GM19035 (cell line): ENCODE data around the gene PEX5L.
A peak's percentile ranks its signal among the peaks of the same experiment; 100 is the strongest.
"Not testable (repeated sequence)": the region's sequence is repeated elsewhere in the genome, so short reads cannot be mapped to it uniquely, and the experiment has no call there.

Source experiments
- ATAC-seq: cut with Tn5 transposase; IDR thresholded peaks from one replicate; pipeline ENCODE4 v1.9.1; 2021; ENCODE audit not compliant: unreplicated experiment

The PEX5L gene

DNA sequence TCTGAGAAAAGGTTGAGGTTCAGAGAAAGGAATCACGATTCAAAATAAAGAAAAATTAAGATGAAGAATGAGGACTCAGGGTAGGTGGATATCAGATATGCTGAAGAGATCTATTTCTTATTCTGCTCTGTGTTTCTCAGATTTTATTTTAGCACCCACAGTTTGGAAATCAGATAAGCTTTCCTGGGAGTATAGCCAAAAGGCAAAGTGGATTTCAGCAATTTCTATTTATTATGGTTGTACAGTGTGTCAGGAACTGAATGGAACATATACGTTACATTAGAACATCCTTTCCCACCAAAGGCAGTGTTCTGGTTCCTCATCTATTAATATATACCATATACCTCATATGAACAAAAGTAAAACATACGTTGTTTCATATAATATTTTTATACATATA, 18.9 kb downstream of the PEX5L start:
- ATAC-seq = no peak

DNA sequence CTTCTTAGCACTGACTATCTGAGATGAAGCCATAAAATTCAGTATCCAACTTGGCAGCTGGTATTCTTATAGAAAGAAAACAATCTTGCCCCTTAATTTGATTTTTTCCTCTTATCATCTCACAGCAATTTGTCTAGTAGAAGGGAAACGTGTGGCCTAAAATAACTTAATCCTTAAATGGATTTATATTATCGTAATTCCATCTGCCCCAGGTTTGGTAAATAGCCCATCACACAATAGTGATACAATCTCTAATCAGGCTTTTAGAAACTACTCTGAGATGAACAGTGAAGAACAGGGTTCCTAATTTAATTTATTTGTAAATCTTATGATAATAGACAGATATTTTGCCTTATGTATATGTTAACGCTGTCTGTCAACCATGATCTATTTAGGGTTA, 24.8 kb downstream of the PEX5L start:
- ATAC-seq = no peak

DNA sequence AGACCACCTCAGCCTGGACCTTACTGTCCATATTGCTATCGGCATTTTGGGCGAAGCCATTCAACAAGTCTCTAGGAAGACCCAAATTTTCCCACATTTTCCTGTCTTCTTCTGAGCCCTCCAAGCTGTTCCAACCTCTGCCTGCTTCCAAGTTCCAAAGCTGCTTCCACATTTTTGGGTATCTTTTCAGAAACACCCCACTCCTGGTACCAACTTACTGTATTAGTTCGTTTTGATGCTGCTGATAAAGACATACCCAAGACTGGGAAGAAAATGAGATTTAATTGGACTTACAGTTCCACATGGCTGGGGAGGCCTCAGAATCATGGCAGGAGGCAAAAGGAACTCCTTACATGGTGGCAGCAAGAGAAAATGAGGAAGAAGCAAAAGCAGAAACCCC, 28.4 kb downstream of the PEX5L start:
- ATAC-seq = not testable (repeated sequence)

DNA sequence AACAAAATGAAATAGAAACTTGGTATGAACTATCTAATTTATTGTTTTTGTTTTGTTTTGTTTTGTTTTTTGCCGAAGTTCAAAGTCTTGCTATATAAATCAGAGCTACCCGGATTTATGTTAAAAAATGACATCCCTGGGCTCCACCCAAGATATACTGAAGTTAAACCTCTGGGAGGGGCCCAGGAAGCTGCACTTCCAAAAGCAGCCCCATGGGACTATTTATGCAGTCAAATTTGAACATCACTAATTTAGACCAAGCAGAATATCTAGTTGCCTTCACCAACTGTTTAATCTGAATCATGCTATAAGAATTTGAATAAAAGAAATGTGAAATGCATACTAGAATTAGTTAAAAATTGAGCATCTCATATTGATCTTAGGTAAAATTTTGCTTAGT, 32.2 kb downstream of the PEX5L start:
- no peak for ATAC-seq

DNA sequence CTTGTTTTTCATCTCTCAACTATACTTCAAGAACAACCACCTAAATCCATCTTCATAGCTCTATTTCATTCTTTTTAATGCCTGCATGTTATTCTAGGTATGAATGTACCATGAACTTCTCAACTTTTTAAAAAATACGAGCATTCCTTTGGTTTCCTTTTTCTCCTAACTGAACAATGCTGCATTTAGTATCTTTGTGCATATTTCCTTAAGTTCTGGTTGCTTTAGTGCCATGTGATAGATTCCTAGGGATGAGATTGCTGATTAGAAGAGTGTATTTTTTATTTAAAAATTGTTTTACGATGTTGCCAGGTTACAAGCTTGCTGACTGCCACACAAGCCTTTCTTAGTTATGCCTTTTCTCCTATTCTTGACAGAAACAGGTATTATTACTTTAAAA, 34.7 kb downstream of the PEX5L start:
- no peak for ATAC-seq

DNA sequence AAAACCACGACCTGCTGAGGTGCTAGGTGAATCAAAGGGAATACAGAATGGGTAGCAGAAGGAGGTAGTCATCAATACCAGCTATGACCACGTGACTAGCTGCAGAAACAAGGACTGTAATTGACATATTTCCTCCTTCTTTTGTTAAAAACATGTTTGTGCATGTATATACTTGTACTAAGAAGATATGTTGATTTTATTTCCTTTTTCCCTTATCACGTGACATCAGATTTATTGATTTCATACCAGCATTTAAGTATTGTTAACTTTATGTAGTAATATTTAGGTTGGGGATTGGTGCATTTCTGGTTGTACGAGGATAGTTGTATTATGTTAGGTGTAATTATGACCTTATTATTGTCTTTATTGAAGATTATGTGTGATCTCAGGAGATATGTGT, 36.2 kb downstream of the PEX5L start:
- no peak for ATAC-seq

DNA sequence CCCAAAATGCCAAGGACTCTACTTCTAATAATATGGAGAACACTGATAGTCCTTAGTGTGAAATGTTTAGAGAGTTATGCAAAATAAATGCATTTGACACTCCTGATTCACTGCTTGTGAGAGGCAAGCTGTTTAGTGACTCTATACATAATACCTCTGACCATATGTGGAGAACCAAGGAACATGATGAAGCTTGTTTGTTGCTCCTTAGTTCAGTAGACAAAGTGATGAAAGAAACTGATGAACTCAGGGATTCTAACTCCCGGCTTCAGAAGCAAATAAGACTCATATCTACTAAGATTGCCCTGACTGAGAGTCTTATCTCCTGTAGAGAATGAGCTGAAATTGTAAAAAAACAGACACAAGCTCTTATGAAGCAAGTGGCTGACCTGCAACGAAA, 41.3 kb downstream of the PEX5L start:
- no peak for ATAC-seq

DNA sequence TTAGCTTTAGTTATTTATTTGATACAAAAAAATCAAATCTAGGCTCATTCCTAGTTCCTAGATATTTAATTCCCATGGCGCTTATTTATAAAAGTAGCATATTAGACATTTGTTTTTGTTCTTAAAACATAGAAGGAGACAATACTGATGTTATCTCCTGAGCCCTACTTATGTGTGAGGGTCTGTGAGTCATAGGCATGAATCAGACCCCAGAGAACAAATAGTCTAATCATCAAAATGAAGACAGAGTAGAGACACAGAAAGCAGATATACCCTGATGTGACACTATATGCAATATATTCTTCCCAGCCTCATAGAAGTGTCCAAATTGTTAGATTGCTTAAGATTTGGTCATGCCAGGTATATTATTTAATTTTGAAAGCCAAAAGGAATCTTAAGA, 44.9 kb downstream of the PEX5L start:
- no peak for ATAC-seq

DNA sequence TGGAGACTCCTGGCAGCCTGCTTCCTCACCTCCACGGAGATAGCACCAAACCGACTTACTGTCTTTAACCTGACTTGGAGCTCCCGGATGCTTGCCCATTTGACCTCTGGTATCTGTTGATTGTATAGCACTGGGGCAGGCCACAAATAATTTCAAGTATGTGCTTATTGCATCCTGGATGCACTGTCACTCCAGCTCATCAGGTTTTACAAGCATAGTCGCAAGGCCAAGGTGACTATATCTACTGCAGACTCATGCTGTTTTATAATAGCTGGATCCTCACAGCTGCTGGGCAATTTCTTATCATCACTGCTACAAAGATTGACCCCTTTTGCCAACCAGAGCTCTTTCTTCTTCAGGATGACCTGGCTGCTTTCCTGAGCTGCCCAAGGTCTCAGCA, 45.6 kb downstream of the PEX5L start:
- ATAC-seq = no peak

DNA sequence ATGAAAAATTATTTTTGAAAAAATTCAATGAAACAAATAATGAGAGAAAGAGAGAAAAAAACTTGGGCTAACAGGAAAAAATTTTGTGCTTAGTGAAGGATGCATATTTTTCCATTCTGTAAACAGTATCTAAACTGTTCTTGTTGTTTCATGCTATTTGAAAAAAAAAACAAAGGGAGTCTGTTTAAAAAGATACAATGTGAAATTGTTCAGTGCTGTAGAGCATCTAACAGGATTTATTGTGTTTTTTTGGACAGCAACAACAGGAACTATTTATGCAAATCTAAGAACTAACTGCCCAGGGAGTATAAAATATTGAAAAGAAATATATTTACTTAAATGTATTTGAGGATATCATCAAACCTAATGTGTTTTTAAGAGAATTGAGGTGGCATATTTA, 55.1 kb downstream of the PEX5L start:
- no peak for ATAC-seq

DNA sequence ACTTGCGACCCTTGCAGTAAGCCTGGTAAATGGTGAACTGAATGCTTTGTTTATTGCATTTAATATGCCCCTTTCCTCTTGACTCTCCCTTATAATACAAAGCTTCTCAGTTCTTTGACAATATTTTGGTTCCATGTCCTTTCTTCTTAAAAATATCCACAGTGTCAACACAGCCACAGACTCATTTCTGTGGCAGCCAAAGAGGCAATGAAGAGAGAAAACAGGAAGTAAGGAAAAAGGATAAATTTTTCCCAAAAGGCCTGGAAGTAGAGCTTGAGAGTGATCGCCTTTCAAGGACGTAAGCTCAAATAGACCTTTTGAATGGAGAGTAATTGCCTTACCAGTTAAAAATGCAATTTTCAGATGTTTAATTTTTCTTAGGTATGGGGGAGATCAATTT, 59.4 kb downstream of the PEX5L start:
- no peak for ATAC-seq

DNA sequence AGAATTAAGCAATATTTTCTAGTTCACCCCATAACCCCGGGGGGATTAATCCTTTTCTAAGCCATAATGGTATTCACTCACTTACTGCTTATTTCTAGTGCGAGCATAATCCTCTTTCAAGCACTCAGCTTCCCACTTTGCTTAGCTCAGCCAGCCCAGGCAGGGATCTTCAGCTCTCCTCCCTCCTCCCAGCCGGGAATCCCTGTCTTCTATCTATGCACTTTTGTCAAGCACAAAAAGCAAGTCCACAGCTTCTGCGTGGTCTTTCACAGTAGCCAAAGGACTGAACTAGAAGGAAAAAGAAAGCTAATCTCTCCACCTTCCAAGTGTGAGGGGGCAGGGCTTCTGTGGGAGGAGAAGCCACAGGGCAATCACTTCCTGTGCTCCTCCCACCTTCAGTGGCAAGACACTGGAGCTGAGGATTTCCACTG, 62.8 kb downstream of the PEX5L start:
- ATAC-seq = no peak

DNA sequence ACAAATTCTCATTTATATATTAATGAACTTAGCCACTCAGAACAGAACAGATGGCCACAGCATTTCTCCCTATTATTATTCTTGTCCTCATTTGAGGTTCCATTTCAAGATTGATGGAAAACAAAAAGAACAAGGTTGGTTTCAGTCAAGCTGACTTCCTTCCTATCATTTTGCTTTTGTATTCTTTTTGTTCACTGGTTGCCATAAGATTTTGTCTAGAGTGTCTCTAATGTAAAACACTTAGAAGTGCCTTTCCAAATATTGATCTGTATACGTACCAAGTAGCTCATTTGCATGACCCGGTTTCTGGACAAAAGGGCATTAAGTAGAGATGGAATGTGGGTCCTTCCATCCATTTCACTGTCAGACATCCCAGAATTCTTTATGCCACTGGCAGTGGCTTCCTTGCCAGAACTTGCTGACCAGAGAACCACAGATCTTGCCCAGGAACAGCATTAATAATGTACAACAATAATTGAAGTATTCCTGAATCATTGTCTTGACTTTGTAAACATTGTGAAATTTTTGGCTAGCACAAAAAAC, 63.8 kb downstream of the PEX5L start:
- no peak for ATAC-seq

DNA sequence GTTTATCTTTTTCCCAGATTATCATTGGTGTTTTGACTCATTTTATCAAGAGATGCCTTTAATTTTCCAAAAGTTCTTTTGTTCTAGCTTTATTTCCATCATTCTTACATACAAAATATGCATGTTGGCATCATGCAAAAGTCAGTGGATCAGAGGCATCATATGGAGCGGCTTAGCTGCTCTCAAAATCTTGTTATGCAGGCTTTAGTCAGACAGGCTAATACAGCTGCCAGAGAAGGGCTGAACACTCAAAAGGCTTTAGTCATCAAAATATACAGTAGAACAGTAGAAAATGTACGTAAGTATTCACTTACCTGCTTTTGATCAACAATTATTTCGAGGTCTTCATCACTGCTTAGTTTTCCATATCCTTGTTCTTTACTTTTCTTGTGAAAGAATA, 65.5 kb downstream of the PEX5L start:
- no peak for ATAC-seq

DNA sequence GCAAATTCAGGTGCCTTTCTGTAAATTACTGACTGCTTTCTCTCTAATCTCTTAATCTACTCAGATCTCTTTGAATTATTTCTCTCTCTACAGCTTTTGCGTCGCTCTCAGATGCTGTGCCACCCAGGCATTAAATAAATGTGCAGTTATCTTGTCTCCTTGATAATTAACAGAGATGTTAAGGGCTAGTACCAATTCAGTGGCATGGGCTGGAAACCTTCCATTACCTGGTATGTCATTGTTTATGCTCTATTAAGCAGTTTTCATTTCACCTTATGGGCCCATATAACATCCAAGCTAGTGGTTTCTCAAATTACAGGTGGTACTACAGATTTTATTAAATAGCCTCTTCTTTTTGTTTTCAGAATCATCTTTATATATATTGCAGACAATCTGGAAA, 66.0 kb downstream of the PEX5L start:
- ATAC-seq = no peak

DNA sequence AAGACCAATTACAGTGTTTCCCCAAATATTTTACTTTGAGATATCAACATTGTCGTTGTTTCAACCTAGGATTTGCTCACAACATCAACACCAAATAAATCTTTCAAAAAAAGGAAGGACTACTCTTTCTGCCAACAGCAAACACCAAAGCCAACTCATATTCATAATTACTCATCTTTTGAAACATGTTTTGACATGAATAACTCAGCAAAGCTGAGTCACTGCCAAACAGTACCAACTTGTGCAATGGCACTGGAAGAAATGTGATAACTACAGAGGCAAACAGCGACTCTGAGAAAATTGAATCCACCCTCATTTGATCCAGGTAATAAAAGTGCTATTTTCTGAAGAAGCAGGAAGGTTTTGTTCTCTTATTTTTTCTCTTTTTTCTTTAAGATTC, 67.2 kb downstream of the PEX5L start:
- ATAC-seq = no peak

DNA sequence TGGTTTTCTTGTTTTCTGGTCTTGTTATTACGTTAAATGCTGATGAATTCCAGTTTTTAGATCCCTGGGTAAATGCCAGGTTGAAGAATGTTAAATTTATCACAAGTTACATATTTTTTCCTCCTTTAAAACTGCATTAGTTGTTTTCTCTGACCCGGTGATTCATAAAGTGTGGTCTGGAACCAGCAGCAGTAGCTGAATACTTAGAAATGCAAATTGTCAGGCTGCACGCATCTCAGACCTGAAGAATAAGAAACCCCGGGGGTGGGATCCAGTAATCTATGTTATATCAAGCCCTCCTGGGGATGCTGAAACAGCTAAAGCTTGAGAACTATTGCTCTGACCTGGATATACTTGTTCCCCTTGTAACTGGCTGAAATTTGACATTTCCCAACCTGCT, 69.1 kb downstream of the PEX5L start:
- ATAC-seq = peak; percentile 85

DNA sequence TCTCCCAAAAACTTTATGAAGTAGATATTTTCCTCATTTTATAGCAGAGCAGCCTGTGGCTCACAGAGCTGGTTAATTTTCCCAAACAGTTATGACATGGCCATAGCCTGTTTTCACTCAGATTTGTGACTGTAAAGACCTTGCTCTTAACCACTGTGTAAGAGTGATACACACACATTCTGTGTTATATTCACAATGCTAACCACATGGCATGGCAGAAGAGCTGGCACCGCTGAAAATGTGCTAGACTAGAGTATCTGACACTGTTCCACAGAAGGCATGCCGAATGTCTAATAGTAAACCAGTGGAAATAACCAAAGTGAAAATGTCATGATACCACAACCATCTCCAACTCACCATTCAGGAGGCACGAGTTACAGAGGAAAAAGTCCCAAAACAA, 71.8 kb downstream of the PEX5L start:
- ATAC-seq = no peak

DNA sequence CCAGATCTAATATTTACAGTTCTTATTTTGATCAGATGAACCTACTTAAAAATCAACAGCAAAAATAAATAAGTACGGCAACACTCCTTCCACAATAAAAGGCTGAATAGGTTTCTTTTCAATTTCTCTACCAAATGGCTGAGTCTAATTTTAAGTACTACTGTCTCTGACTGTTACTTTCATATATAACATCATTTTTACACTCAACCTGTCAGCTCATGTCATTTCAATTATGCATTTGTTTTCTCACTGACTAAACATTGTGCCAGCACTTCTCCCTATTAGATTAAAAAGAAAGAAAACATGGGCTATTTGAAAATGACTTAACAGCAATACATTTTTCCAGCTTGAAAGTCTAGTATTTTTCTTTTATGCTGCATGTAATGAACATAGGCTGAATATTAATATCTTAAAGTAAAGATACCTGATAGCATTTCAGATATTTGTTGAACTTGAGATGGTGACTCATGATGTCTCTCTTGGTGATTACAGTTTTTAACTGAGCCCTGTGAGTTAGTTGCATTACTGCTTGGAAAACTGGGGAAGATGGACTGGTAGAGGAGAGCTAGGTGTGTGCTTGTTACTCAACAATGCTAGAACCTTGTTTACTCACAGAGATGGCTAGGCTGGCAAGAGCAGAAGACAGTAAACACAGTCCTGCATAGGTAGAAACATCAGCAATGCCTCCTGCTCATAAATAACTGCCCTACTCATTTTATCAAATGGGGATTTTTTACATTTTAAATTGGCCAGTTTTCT, 73.9 kb downstream of the PEX5L start:
- ATAC-seq = no peak

DNA sequence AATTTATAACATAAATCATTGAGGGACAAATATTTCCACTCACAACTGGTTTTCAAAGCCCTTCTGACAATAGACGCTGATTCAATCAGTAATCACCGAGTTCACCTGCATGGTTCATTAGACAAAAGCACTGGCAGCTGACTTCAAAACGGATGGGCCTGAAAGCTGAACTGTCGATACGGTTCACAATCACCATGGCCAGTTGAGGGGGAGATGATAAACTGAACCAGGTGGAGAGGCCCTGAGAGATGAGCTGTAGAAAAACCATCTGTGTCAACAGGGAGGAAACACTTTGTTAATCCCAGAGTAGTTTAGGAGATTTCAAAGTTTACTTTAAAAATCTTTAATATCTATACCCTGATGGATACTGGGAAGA, 75.0 kb downstream of the PEX5L start:
- ATAC-seq = peak; percentile 58

DNA sequence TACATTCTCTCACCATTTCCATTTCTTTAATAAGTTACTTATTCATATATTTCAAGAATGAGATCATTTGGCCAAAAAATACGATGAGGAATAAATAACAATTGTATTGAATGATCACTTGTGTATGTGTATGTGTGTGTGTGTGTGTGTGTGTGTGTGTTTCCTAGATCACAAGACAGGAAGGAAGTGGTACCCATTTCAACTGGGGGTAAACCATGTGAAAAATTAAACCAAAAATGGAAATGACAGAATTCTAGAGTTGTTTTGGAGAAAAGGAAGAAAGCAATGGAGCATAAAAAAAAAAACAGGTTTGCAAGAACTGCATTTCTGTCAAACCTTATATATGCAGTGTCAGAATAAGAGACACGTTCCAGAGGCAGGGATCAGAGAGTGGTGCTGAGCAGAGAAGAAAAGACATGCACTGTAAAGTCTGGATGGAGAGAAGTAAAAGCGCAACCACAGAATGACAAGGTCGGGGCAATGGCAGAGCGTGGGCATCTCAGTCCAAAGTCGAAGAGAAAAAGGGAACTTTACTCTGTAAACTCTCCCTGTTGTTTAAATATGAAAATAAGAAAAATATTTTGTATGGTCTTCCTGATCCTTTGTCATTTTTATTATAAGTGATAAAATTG, 75.5 kb downstream of the PEX5L start:
- no peak for ATAC-seq

DNA sequence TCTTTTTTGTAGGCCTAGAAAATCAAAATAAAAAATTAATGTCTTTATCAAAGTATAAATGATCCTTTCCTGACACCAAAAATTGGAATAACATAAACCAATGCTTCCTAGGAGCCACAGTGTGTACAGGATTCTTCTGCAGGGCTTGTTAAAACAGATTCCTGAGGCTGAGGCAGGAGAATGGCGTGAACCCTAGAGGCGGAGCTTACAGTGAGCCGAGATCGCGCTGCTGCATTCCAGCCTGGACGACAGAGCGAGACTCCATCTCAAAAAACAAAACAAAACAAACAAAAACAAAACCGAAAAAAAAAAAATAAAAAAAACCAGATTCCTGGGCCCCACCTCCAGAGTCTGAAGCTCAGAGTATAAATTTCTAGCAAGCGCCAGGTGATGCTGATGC, 78.0 kb downstream of the PEX5L start:
- no peak for ATAC-seq

DNA sequence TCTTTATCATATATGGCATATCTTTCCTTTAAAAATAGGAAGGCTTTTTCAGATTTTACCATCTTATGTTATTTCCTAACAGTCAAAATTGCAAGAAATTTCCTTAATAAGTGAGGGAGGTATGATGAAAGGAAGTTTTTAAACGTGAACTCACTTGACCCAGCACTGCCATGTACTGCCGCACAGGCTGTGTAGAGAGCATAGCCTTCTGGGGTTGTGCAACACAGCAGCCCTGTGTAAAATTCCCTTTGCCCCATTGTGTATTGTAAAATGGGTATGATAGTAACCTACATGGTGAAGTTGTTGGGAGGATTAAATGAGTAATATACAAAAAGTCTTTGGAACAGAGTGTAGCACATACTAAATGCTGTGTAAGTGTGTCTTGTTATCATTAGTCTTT, 78.6 kb downstream of the PEX5L start:
- ATAC-seq = no peak
